Muscle layer of colon (tissue), 2 donors: ENCODE results near the gene TLR6.
A peak's percentile ranks its signal among the peaks of the same experiment; 100 is the strongest.

ENCODE experiments used
- H3K27ac ChIP-seq: one replicate; pipeline ENCODE4 v1.7.0; 2013; ENCODE audit warnings: low read depth, mild to moderate bottlenecking, low read length, moderate library complexity
- H3K27me3 ChIP-seq, 2 donors: one replicate each; pipeline ENCODE4 v1.7.0; 2013; ENCODE audit warnings: low read length in 2 of 2, mild to moderate bottlenecking in 2 of 2; ENCODE audit not compliant: insufficient read depth in 2 of 2, control insufficient read depth in 1 of 2
- H3K36me3 ChIP-seq: one replicate; pipeline ENCODE4 v1.7.0; 2013; ENCODE audit warnings: mild to moderate bottlenecking, low read length; ENCODE audit not compliant: insufficient read depth
- H3K4me1 ChIP-seq: one replicate; pipeline ENCODE4 v1.7.0; 2013; ENCODE audit warnings: mild to moderate bottlenecking, low read length; ENCODE audit not compliant: insufficient read depth
- H3K4me3 ChIP-seq, 2 donors: one replicate each; pipeline ENCODE4 v1.7.0; 2013; ENCODE audit warnings: low read length in 2 of 2, low read depth in 1 of 2, mild to moderate bottlenecking in 1 of 2, moderate library complexity in 1 of 2
- H3K9ac ChIP-seq: one replicate; pipeline ENCODE4 v1.7.0; 2013; ENCODE audit warnings: low read length
- H3K9me3 ChIP-seq: one replicate; pipeline ENCODE4 v1.7.0; 2013; ENCODE audit warnings: mild to moderate bottlenecking, low read length
- donor health status: abdominal sarcoma.
- donor health status: Adenocarcinoma of cecum.

The TLR6 gene

DNA sequence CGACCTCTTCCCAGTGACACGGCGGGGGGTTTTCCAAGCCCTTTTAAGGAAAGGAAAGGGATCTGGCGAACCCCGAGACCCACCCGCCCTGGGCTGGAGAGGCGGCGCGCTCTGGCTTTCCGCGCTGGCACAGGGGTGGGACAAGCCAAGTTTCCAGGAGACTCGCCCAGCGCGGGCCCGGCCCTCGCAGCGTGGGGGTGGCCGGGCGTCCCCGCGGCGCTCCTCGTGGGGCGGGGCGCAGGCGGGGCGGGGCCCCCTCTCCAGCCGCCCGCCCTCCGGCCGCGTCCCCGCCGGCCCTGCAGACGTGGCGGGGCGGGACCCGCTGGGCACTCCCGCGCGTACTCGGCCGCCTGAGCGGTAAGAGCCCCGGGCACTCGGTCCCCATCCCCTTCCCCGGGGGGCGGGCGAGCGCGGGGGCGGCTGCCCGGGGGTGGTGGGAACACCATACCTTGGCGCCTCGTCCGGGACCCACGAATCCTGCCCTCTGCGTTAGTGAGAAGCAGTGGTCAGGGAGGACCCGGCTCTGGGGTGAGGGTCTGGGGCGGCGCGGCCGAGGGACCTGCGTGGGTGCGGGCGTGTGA is 11.0 kb upstream of the TLR6 start, which contains the start of gene FAM114A1:
Gene FAM114A1, plus strand, starts transcription at position 329 of the 581 bp plus-strand sequence. CDS start 10,273 bp downstream, outside the sequence.
- peaks cover 38% of the 10 kb centered on the region for H3K4me1 ChIP-seq
- no peaks in the 10 kb centered on the region for H3K27me3 ChIP-seq
- peak within 1 kb of the TSS; percentile 90 for H3K9ac ChIP-seq
- H3K9me3 ChIP-seq: no peaks in the 10 kb centered on the region
- H3K36me3 ChIP-seq: peaks cover 7% of the 10 kb centered on the region
- H3K4me3 ChIP-seq: peak within 1 kb of the TSS; percentile 35 to 86
- H3K27ac ChIP-seq: peak within 1 kb of the TSS; percentile 84

DNA sequence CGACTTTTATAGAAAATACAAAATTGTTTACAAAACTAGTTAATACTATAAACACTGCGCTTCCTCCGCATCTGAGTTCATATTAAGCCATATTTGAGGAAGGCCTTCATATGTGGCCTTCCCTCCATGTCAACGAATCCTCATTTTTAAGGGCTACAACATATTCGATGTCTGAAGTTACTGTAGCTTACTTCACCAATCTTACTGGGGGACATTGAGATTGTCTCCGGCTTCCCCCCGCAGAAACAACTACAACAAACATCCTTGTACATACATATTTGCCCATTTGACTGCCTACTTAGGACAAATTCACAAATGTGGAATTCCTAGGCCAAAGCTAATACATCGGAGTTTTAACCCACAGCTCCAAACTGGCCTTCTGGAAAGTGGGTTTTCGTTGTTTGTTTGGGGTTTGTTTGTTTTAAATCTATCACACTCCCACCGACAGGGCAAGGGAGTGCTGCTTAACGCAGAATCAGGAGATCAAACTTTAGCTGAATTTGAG is 10.4 kb upstream of the TLR6 start:
- Histone ChIP-seq H3K9me3 (no peaks in the 10 kb centered on the region), H3K27me3 (no peaks in the 10 kb centered on the region), H3K27ac (peak overlapping the region; percentile 62), H3K36me3 (peaks cover 7% of the 10 kb centered on the region), H3K4me3 (peak overlapping the region; percentile 35 to 57), H3K9ac (peak overlapping the region; percentile 45), H3K4me1 (peaks cover 33% of the 10 kb centered on the region)

DNA sequence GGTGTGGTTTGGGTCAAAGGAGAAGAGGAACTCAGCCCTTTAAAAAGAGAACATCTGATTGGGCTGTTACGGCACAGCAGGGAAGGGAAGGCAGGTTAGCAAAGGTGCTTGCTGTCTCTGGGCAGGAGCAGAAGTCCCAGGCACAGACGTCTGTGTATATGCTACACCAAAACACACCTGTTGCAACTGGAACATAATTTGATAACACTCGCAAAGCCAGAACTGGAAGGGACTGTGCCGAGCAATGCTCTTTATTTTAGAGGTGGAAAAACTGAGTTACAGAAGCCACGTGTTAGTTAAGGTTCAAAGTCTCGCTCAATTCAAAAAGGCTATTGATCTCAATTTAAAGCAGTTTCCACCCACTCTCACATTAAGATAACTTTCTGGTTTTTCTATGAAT is 8.8 kb upstream of the TLR6 start:
- H3K27ac ChIP-seq: no peak overlapping the region
- H3K27me3 ChIP-seq: no peaks in the 10 kb centered on the region
- peaks cover 18% of the 10 kb centered on the region for H3K4me1 ChIP-seq
- peaks cover 5% of the 10 kb centered on the region for H3K36me3 ChIP-seq
- H3K4me3 ChIP-seq: no peak overlapping the region
- H3K9ac ChIP-seq: no peak overlapping the region
- H3K9me3 ChIP-seq: no peaks in the 10 kb centered on the region

DNA sequence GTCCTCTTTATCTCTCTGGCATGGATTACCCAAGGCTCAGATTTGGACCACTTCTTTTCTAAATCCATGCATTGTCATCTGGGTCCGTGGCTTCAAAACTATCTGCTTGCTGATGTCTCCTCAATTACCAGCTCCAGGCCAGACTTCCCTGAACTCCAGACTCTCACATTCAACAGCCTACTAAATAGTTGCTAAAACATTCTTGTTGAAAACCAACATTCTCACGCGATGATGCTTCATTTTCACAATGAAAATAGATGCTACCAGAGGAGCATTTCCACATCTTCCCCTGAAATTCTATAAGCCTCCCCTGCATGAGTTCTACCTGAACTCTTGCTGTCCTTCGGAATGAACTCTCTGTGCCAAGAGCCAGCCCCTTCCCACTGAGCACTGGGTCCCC is 5.2 kb upstream of the TLR6 start:
- no peaks in the 10 kb centered on the region for H3K27me3 ChIP-seq
- no peak overlapping the region for H3K4me3 ChIP-seq
- no peaks in the 10 kb centered on the region for H3K36me3 ChIP-seq
- no peaks in the 10 kb centered on the region for H3K4me1 ChIP-seq
- H3K27ac ChIP-seq: no peak overlapping the region
- no peaks in the 10 kb centered on the region for H3K9me3 ChIP-seq
- H3K9ac ChIP-seq: no peak overlapping the region

DNA sequence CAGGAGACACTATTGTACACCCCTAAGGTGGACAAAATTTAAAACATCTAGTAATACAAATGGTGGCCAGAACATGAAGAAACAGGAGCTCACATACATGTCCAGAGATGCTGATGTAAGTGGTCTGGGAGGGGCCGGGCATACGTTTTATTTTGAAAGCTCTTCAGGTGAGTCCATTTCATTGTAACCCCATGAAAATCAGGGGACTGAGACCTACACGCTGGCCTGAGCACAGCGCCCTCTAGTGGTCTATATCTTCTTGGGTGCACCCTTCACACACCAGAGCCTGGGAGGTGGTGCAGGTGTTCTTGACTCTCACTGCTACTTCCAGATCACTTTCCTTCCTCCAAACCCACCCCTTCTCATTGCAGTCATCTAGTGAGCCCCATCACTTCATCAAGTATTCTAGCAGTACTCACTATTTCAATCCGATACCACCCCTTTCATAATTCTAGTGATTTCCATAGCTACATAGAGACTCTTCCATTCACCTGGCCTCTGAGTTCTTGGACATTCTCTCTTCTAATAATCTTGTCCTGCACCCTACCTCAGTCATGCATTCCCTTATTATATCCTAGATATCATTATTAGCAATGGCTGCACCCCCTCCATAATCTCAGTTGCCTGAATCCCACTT is 4.3 kb upstream of the TLR6 start:
- Histone ChIP-seq H3K36me3 (no peaks in the 10 kb centered on the region), H3K27me3 (no peaks in the 10 kb centered on the region), H3K4me3 (no peak overlapping the region), H3K9ac (no peak overlapping the region), H3K27ac (no peak overlapping the region), H3K9me3 (no peaks in the 10 kb centered on the region), H3K4me1 (no peaks in the 10 kb centered on the region)

DNA sequence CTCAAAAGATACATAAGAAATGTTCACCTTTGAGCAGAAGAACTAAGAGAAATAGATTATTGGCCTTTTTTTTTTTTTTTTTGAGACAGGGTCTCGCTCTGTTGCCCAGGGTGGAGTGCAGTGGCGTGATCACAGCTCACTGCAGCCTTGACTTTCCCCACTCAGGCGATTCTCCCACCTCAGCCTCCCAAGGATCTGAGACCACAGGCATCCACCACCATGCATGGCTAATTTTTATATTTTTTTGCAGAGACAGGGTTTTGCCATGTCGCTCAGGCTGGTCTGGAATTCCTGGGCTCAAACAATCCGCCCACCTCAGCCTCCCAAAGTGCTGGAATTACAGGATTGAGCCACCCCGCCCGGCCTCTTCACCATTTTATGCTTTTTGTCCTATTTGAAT is 2.9 kb upstream of the TLR6 start:
- Histone ChIP-seq H3K9me3 (no peaks in the 10 kb centered on the region), H3K27ac (no peak overlapping the region), H3K9ac (no peak overlapping the region), H3K27me3 (no peaks in the 10 kb centered on the region), H3K4me1 (no peaks in the 10 kb centered on the region), H3K4me3 (no peak overlapping the region), H3K36me3 (no peaks in the 10 kb centered on the region)

DNA sequence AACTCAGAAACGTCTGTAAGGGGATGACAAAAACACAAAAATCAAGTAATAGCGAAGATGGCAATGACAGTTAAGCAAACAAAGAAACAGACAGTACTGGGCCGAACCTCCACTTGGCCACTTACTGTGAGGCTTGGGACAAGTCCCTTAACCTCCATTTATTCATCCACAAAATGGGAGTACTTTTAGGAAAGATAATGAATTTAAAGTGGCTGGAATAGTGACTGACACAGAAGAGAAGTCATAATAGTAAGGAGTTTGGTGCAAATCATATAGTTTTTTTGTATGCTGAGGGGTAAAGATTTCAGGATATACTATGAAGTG is 1.4 kb upstream of the TLR6 start:
- Histone ChIP-seq H3K27ac (no peak overlapping the region), H3K36me3 (no peaks in the 10 kb centered on the region), H3K9me3 (no peaks in the 10 kb centered on the region), H3K4me1 (no peaks in the 10 kb centered on the region), H3K9ac (no peak overlapping the region), H3K4me3 (no peak overlapping the region), H3K27me3 (no peaks in the 10 kb centered on the region)

DNA sequence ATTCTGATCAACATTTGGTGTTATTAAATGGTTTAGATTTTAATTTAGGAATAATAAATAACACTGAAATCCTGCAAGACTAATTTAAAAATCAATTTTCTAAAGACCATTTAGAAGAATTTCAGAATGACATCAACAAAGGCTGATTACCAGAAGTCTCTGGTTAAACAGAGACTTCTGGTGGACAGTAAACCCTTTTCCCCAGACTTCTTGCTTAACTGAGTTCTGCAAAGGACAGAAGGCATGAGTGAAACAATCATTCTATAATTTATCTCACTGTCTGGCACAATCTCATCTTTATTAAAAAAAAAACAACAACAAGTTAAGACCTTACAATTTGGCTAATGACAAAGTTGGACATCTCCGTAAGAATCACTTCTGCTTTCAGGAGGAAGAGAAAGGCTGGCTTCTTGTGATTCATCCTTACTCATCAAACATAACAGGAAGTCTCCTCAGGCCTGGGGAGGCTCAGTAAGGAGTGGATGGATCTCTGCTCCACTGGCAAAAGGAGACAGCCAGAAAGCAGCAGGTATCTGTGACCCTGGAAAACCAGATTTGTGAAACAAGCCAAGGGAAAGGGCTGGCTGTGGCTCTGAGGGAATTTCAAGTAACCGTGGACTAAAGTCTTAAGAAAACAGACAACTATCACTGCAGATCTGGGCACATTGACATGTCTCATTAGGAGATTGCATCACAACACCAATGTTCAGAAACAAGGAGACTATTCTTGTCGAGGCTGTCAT is 908 bp upstream of the TLR6 start:
- Histone ChIP-seq H3K4me1 (no peaks in the 10 kb centered on the region), H3K27me3 (no peaks in the 10 kb centered on the region), H3K9me3 (no peaks in the 10 kb centered on the region), H3K9ac (no peak overlapping the region), H3K36me3 (no peaks in the 10 kb centered on the region), H3K27ac (no peak overlapping the region), H3K4me3 (no peak overlapping the region)

DNA sequence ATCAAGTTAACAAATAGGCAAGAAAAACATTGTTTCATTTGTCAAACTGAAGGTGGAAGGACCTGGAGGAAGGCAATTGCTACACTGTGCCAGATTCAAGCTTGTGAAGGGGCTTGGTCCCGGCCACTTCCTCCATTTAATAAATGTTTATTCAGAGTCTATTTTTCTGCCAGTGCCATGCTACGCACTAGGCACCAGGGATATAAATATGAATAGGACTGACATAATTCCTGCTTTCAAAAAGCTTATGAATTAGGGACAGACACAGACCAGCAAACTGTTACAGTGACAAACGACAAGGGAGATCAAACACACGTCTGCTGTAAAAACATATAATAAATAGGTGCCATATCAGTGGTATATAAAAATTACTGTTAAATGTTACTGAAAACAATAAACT is 571 bp downstream of the TLR6 start:
- no peaks in the 10 kb centered on the region for H3K36me3 ChIP-seq
- H3K27me3 ChIP-seq: no peaks in the 10 kb centered on the region
- H3K9ac ChIP-seq: no peak overlapping the region
- no peak overlapping the region for H3K27ac ChIP-seq
- H3K9me3 ChIP-seq: no peaks in the 10 kb centered on the region
- H3K4me3 ChIP-seq: no peak overlapping the region
- no peaks in the 10 kb centered on the region for H3K4me1 ChIP-seq

DNA sequence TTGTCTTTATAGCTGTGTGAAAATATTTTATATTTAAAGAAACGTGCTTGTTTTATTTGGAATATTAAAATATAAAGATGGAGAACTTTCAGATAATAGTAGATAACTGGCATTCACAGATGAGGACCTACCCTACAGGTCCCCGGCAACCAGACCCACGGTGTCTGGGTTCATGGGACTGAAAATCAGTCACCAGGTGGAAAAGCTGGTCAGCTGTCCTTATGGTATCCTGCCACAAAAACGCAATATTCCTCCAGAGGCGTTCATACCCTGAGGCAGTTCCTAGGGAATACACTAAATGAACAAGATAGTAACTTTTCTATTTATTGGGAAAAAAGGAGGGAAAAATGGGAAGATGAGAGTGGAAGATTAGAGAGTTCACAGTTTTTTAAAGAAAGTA is 1.2 kb downstream of the TLR6 start:
- no peak overlapping the region for H3K4me3 ChIP-seq
- no peaks in the 10 kb centered on the region for H3K27me3 ChIP-seq
- H3K36me3 ChIP-seq: no peaks in the 10 kb centered on the region
- no peak overlapping the region for H3K9ac ChIP-seq
- no peak overlapping the region for H3K27ac ChIP-seq
- H3K9me3 ChIP-seq: no peaks in the 10 kb centered on the region
- H3K4me1 ChIP-seq: no peaks in the 10 kb centered on the region

DNA sequence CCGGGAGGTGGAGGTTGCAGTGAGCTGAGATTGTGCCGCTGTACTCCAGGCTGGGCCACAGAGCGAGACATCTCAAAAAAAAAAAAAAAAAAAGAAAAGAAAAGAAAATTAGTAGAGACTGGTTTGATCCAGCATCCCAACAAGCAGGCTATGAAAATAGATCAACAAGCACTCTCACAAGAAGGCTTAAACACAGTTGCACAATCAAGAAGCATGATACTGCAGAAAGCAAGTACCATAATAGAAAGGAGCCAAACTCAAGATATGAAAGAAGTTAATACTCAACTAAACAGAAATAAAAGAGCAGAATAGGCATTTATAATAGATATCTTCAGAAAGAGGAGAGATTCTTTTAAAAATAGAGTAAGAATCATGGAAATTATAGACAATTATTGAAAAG is 10.6 kb downstream of the TLR6 start:
- Histone ChIP-seq H3K27me3 (no peaks in the 10 kb centered on the region), H3K36me3 (no peaks in the 10 kb centered on the region), H3K9ac (no peak overlapping the region), H3K4me1 (no peaks in the 10 kb centered on the region), H3K27ac (no peak overlapping the region), H3K9me3 (no peaks in the 10 kb centered on the region), H3K4me3 (no peak overlapping the region)
